ENCODE data around the gene SLC23A1. TPM values are rescaled to one million over a fixed set of nuclear protein-coding genes. Genes with fewer than 3 reads are reported as not detected.
"Not testable (repeated sequence)": the region's sequence is repeated elsewhere in the genome, so short reads cannot be mapped to it uniquely, and the experiment has no call there.

The SLC23A1 gene
- total and polyA plus RNA-seq, 2 of the 13 experiments (the other 11 are each of a cell fraction or from before 2014, with no cell fraction given) = 6.0 to 6.6 TPM

DNA sequence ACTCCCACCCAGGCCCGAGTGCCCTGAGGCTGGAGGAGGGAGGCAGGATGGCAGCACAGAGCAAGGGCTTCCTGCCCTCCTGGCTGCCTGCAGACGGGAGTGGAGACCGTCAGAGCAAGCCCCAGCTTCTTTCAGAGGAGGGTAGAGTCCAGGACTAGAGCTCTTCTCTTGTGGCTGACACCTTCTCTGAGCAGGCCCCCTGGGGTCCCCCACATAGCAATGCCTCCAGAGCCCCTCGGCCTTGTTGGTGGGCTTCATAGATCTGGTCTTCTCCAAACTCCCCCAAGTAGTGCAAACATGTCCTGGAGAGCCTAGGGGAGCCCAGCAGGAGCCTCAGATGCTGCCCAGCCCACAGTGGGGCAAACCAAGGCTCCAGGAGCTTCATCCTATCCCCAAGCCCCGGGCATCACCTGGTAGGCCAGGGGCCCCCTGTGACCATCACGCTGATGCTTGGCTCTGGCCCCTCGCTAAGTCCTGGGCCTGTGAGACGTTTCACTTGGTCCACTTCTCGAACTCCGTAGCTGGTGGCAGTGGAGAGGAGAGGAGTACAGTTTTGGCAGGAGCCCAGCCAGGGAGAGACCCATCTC, 4.6 kb upstream of the SLC23A1 start (continued):
- peak; percentile 13; the same call in 1 of the 2 replicates for TF ChIP-seq ZNF772 (CRISPR knock-in tag; IDR thresholded peaks at IDR 0.05)
- TF ChIP-seq ZNF274 (CRISPR knock-in tag; IDR thresholded peaks at IDR 0.05) = 0 out of 2 replicates have a peak, but pooled peaks have one; percentile 15
- peak; percentile 2; the same call in 1 of the 2 replicates for TF ChIP-seq RFXAP (CRISPR knock-in tag; IDR thresholded peaks at IDR 0.05; ENCODE audit: borderline replicate concordance)
- 0 out of 2 replicates have a peak, but pooled peaks have one; percentile 32 for TF ChIP-seq ZSCAN25 (CRISPR knock-in tag; IDR thresholded peaks at IDR 0.05)
- TF ChIP-seq, protein P1, sequence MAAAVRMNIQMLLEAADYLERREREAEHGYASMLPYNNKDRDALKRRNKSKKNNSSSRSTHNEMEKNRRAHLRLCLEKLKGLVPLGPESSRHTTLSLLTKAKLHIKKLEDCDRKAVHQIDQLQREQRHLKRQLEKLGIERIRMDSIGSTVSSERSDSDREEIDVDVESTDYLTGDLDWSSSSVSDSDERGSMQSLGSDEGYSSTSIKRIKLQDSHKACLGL (CRISPR knock-in tag; IDR thresholded peaks at IDR 0.05) = 0 out of 2 replicates have a peak, but pooled peaks have one; percentile 44
- no peak for TF ChIP-seq ERF (CRISPR knock-in tag; IDR thresholded peaks at IDR 0.05)

DNA sequence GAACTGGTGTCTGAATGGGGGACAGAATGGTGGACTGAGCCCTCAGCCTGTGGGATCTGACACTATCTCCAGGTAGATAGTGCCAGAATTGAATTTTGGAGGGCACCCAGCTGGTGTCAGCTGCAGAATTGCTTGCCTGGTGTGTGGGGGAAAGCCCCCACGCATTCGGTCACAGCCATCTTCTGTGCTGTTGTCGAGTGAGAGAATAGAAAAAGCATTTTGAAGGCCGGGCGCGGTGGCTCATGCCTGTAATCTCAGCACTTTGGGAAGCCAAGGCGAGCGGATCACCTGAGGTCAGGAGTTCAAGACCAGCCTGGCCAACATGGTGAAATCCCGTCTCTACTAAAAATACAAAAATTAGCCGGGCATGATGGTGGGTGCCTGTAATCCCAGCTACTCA, 3.9 kb upstream of the SLC23A1 start:
- H3K27me3 ChIP-seq (ENCODE audit: control insufficient read depth in 1 of 2, insufficient read depth in 2 of 2, low read length in 2 of 2); H2AFZ ChIP-seq (ENCODE audit: low read length); intact Hi-C loops (cut with micrococcal nuclease; ENCODE audit: unreplicated experiment); H3K36me3 ChIP-seq (replicated peaks in 1 of 2; ENCODE audit: control insufficient read depth in 1 of 2, insufficient read depth in 2 of 2, low read length in 2 of 2); BruUV-seq (replicated peaks); ATAC-seq; H3K27ac ChIP-seq (ENCODE audit: extremely low read length, insufficient read depth, low read length); CTCF ChIA-PET (ENCODE audit: low intra/inter-chr PET ratio, low total read pairs); H3K4me3 ChIP-seq (replicated peaks in 1 of 3; ENCODE audit: insufficient read depth in 1 of 3, low read depth in 2 of 3, low read length in 3 of 3); H3K9ac ChIP-seq (ENCODE audit: insufficient read depth, low read depth, low read length); FAIRE-seq; H3K4me2 ChIP-seq (ENCODE audit: low read depth, low read length); DNase-seq (ENCODE audit: low spot score); in situ Hi-C loops (cut with HindIII; ENCODE audit: extremely low pct_ligation_motif_present, low pct_unique_long_range_greater_than_20kb); H3K9me3 ChIP-seq (ENCODE audit: low read length); H4K20me1 ChIP-seq (ENCODE audit: insufficient read depth, low read length): not testable (repeated sequence)
- WGBS (ENCODE audit: low lambda C conversion rate) = 62% methylated on average over 9 of the region's 10 CpGs
- Histone ChIP-seq H3K4me1 (ENCODE audit: insufficient read depth, low read length) (peaks cover 81% of the 10 kb centered on the region), H3K79me2 (ENCODE audit: insufficient read depth, low read length) (peaks cover 14% of the 10 kb centered on the region)
- POLR2A ChIA-PET = interaction anchor here (1.4 to 3.0 kb wide), 3 partner anchors 19 to 116 kb away, joined by 4 to 12 read pairs (median 10); partner anchors contain the start of gene PAIP2

Data from HepG2 (cell line).